Stimulated activated CD4-positive, alpha-beta T cell treated with anti-CD3 and anti-CD28 coated beads, Interleukin-2, amount 100 ng/mL, for 24 hours (primary cell): ENCODE data around the gene CPLX1.
A peak's percentile ranks its signal among the peaks of the same experiment; 100 is the strongest.

Source experiments
- DNase-seq, 2 donors: peaks; one replicate each; pipeline ENCODE4 v3.0.0-alpha.2; 2020

CPLX1 gene

DNA sequence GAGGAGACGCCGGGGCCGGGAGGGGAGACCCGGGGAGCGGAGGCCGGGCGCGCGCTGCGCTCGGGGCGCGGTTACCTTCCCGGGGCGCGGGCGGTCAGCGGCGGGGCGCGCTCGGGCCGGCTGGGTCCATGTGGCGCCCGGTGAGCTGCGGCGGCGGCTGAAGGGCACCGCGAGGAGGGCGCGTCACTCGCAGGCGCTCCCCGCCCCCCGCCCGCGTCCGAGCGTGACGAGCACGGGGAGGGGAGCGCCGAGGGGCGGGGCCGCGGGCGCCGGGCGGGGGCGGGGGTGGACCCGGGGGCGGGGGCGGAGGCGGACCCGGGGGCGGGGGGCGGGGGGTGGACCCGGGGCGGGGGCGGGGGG lies at the start of gene CPLX1:
Gene CPLX1 (minus strand): TSS at position 159 of the 360 bp plus-strand sequence. CDS start 1,607 bp downstream, outside the sequence.
- peak in 1 of 2 donors; percentile 40 for DNase-seq

GRCh38 chr4:874971-875817 lies 49.3 kb upstream of the CPLX1 start:
- DNase-seq, result no peak

DNA sequence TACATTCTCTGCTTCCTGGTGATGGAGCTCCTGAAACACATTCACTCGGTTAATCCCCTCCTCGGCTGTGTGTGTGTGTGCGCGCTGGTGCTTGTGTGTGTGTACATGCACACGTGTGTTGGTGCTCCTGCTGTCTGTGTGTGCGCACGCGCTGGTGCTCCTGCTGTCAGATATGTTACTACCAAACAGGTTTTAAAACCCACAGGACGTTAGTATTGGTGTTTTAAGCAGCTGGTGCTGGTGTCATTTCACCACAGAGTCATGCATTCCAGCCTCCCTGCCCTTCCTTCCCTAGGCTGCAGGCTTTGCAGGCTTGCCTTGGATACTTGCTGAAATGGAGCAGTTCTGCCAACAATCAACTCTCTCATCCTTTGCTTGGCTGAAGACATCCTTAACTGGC lies 48.1 kb upstream of the CPLX1 start:
- no peak for DNase-seq

- DNase-seq, result no peak
Measured at GRCh38 chr4:872241-872981, 46.5 kb upstream of the CPLX1 start.

DNA sequence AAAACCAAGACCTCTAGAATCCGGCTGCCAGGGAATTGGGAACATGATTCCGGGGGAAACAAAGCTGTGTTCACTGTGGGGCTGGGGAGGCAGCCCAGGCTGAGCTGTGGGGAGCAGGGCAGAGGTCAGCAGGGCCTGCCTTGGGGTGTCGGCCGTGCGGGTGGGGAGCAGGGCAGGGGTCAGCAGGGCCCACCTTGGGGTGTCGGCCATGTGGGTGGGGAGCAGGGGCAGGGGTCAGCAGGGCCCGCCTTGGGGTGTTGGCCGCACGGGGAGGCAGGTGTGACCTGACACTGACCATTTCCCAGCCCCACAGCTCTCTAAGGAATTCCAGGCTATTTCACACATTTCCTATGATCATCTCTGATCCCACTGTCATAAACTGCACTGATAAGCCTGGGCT lies 45.6 kb upstream of the CPLX1 start:
- no peak for DNase-seq

DNA sequence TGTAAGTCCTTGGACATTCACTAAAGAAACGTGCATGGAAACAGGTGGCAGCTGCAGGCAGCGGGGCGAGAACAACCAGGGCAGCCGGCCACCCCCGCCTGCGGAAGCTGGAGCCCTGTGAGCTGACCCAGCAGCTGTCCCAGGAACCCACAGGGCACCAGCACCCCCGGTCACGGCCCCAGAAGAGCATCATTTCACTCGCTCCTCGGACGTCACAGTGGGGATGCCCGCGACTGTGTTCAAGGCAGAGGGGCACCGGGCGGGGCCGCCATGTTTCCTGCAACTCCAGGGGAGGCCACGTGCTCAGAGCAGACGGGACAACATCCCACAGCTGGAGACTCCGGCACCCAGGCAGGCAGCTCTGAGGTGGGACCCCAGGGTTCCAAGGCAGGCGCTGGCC lies 45.0 kb upstream of the CPLX1 start:
- no peak for DNase-seq

GRCh38 chr4:869776-870175 lies 43.8 kb upstream of the CPLX1 start:
- DNase-seq, result no peak

DNA sequence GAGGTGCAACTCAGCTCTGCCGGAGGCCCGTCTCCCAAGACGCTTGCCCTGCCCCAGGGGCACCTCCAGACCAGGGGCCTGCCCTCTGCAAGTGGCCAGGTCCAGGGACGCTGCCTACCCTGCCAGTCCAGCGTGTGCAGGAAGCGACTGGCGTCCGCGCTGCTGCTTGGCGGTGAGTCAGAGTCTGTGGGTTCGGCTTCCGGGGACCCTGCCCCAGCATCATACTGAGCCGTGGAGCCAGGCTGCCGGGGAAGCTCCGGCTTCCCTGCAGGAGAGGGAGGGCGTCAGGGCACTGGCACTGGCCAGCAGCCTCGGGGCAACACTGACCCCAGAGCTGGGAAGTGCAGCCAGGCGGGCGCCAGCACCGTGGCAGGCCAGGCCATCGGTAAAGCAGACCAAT lies 42.5 kb upstream of the CPLX1 start:
- no peak for DNase-seq

- no peak for DNase-seq
Measured at GRCh38 chr4:867526-868250, 41.8 kb upstream of the CPLX1 start.

GRCh38 chr4:866761-867390 lies 40.9 kb upstream of the CPLX1 start:
- peak in 1 of 2 donors; percentile 20 for DNase-seq

DNA sequence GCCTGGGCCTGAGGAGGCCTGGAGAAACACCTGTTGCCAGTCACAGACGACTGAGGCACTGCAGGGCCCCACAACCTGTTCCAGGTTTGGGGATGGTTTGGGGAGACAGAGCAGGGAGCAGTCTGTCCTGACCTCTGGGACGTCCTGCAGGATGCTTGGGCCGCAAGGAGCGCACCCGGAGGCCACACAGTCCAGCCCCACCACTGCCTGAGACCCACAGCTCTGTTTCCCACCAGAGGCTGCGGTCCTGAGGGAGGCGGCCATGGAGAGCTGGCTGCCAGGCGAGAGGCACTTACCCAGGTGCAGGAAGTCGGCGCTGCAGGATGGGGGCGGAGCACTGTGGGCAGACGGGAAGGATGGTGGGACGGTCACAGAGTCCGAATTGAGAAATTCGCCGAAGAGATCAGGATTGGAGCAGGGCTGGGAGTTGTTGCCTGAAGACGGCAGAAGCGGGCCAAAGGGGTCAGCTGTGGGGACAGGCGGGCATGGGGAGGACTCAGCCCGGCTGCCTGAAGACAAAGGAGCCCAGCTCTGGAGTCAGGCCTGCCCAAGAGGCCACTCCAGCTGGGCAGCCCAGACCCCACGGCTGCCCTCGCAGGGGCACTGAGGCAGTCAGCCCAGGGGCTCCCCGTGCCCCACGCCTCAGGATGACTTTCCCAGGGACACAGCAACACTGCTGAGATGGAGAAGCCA lies 40.3 kb upstream of the CPLX1 start:
- DNase-seq, result no peak

- no peak for DNase-seq
Measured at GRCh38 chr4:865572-865971, 39.6 kb upstream of the CPLX1 start.

- no peak for DNase-seq
Measured at GRCh38 chr4:865121-865465, 39.2 kb upstream of the CPLX1 start.

GRCh38 chr4:864456-865120 lies 38.7 kb upstream of the CPLX1 start:
- DNase-seq, result no peak

DNA sequence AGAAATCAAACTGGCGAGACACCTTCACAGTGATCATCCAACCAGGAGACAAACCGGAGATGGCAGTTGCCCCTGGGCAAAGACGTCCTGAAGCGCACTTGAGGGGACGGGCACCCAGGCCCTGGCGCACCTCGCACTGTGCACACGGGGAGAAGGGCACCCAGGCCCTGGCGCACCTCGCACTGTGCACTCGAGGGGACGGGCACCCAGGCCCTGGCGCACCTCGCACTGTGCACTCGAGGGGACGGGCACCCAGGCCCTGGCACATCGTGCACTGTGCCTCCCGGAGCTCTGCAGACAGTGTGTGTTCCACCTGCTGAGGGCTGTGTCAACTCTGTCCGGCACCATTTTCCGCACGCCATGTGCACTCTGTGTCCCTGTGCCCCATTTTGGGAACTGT lies 34.6 kb upstream of the CPLX1 start:
- DNase-seq, result no peak

DNA sequence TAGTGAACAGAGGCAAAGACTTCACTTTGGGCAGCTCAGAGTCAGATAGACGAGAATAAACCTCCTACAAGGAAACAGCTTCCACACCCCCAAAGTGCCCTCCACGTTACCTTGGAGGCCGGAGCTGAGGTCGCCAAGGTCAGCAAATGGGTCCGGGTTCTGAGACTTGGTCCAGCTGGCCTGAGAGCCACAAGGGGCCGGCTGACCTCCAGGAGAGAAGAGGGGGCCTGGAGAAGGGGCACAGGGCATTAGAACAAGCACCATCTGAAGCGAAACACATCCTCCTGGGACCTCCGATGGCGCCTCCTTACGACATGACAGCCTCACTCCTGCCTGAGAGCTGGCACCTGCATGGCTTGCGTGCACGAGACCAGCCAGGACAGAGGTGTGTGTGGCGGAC lies 33.6 kb upstream of the CPLX1 start:
- no peak for DNase-seq

DNA sequence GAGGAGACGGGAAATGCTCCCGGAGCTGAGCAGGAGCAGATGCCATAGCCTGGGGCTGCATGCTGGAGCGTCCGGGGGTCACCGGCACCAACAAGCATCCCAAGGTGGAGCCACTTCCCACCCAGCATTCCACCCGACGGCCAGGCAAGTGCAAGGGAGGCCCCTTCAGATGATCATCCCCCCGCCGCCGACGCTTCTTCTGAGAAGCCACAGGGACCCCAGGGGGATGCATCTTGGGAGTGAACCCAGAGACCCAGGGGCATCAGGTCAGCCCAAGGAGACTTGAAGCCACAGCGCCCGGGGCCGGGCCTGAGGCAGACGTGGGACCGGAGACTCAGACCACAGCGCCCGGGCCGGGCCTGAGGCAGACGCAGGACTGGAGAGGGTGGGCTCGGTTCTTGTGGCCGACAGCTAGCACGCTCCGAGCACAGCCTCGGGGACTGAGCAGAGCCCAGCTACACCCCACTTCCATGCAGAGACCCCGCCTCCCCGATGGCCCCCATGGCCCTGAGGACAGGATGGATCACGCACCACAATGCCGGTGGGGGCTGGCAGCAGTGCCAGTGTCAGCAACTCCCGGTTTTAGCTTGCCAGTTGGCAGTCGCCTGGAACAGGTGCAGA lies 33.0 kb upstream of the CPLX1 start:
- no peak for DNase-seq

- no peak for DNase-seq
Measured at GRCh38 chr4:858041-858481, 32.1 kb upstream of the CPLX1 start.

GRCh38 chr4:857461-857860 lies 31.5 kb upstream of the CPLX1 start:
- DNase-seq, result no peak

DNA sequence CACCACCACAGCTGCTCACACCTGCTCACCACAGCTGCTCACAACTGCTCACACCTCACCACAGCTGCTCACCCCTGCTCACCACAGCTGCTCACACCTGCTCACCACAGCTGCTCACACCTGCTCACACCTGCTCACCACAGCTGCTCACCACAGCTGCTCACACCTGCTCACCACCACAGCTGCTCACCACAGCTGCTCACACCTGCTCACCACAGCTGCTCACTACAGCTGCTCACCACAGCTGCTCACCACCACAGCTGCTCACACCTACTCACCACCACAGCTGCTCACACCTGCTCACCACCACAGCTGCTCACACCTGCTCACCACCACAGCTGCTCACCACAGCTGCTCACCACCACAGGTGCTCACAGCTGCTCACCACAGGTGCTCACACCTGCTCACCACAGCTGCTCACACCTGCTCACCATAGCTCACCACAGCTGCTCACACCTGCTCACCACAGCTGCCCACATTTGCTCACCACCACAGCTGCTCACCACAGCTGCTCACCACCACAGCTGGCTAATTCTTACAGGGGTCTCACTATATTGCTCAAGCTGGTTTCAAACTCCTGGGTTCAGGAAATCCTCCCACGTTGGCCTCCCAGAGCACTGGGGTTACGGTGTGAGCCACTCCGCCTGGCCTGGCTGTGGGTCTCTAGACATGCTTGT lies 30.4 kb upstream of the CPLX1 start:
- DNase-seq, result no peak

DNA sequence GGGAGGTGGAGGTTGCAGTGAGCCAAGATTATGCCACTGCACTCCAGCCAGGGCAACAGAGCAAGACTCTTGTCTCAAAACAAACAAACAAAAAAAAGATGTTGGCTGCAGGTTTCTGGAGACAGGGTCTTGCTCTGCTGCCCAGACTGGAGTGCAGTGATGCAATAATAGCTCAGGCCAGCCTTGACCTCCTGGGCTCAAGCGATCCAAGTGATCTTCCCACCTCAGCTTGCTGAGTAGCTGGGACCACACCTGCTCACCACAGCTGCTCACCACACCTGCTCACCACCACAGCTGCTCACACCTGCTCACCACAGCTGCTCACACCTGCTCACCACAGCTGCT lies 29.9 kb upstream of the CPLX1 start:
- no peak for DNase-seq
